CD8-positive, alpha-beta memory T cell (primary cell): ENCODE results near the gene PROC. TPM values are rescaled to one million over a fixed set of nuclear protein-coding genes. Genes with fewer than 3 reads are reported as not detected.

Experiments used
- CTCF ChIA-PET: fragments of 350-600 bp; sonication (Branson Sonifier 250); formaldehyde crosslinking; loops from one replicate; lab custom pipeline; 2021; ENCODE audit warnings: antibody characterized with exemption; lab: Charles Lee
- POLR2A ChIA-PET: fragments of 350-600 bp; sonication (Branson Sonifier 250); formaldehyde crosslinking; loops from one replicate; lab custom pipeline; 2021; ENCODE audit warnings: antibody characterized with exemption; lab: Charles Lee
- DNase-seq, 5 donors: peaks; one replicate each; pipeline versions ENCODE4 v3.0.0 to v3.0.0-alpha.2; 2020 to 2022; ENCODE audit warnings: mixed read lengths in 1 of 5
- H3K27ac ChIP-seq: one replicate; pipeline ENCODE4 v1.7.0; 2013; ENCODE audit warnings: low read depth, mild to moderate bottlenecking, low read length, moderate library complexity
- H3K27me3 ChIP-seq: 2 replicates; pipeline ENCODE4 v1.7.0; 2013; ENCODE audit warnings: low read length, mild to moderate bottlenecking; ENCODE audit not compliant: insufficient read depth, poor library complexity, severe bottlenecking
- H3K36me3 ChIP-seq: 2 replicates; pipeline ENCODE4 v1.7.0; 2013; ENCODE audit warnings: mild to moderate bottlenecking, low read length, moderate library complexity; ENCODE audit not compliant: insufficient read depth
- H3K4me1 ChIP-seq: 2 replicates; pipeline ENCODE4 v1.7.0; 2013; ENCODE audit warnings: mild to moderate bottlenecking, low read length, moderate library complexity; ENCODE audit not compliant: insufficient read depth
- H3K4me3 ChIP-seq: 2 replicates; pipeline ENCODE4 v1.7.0; 2013; ENCODE audit warnings: mild to moderate bottlenecking, low read length
- H3K9me3 ChIP-seq: 2 replicates; pipeline ENCODE4 v1.7.0; 2013; ENCODE audit warnings: mild to moderate bottlenecking, low read length
- H3K27ac Mint-ChIP-seq, 8 donors: one replicate each; pipeline ENCODE4 v1.8.0; 2020 to 2021; ENCODE audit warnings: mixed read lengths in 8 of 8, mild to moderate bottlenecking in 6 of 8, inconsistent platforms in 3 of 8, moderate library complexity in 3 of 8
- H3K27me3 Mint-ChIP-seq, 2 donors: one replicate each; pipeline ENCODE4 v1.8.0; 2020 to 2021; ENCODE audit warnings: mixed read lengths in 2 of 2, mild to moderate bottlenecking in 1 of 2, moderate library complexity in 1 of 2
- H3K36me3 Mint-ChIP-seq, 3 donors: one replicate each; pipeline ENCODE4 v1.8.0; 2020 to 2021; ENCODE audit warnings: mixed read lengths in 3 of 3, inconsistent platforms in 1 of 3, mild to moderate bottlenecking in 1 of 3
- H3K4me1 Mint-ChIP-seq, 3 donors: one replicate each; pipeline ENCODE4 v1.8.0; 2020 to 2021; ENCODE audit warnings: mixed read lengths in 3 of 3, inconsistent platforms in 1 of 3, mild to moderate bottlenecking in 1 of 3
- H3K4me3 Mint-ChIP-seq, 7 donors: one replicate each; pipeline ENCODE4 v1.8.0; 2020 to 2021; ENCODE audit warnings: mixed read lengths in 7 of 7, mild to moderate bottlenecking in 6 of 7, moderate library complexity in 4 of 7, inconsistent platforms in 2 of 7
- H3K9me3 Mint-ChIP-seq, 5 donors: one replicate each; pipeline ENCODE4 v1.8.0; 2020 to 2022; ENCODE audit warnings: mixed read lengths in 5 of 5, mild to moderate bottlenecking in 3 of 5, moderate library complexity in 2 of 5, inconsistent platforms in 1 of 5
- polyA plus RNA-seq: library from polyadenylated mRNA; unstranded; fragments of 300-500 nt; fragmentation: Illumina TruSeq; gene quantifications from one replicate; pipeline ENCODE4 v1.2.3, GENCODE V29; 2021
- total RNA-seq, 2 experiments: library from RNA; stranded (reverse); gene quantifications; one replicate each; pipeline ENCODE4 v1.2.3, GENCODE V29; 2021

The PROC gene
- total and polyA plus RNA-seq, 3 experiments from 2014 or later, result 0.13 TPM; not detected in 2

- Mint-ChIP-seq H3K27ac (no peak overlapping the region), H3K36me3 (peaks cover 0 to 30% (median 7%) of the 10 kb centered on the region in 3 donors), H3K4me1 (peaks cover 11 to 18% (median 17%) of the 10 kb centered on the region in 3 donors), H3K4me3 (no peak overlapping the region), H3K9me3 (no peaks in the 10 kb centered on the region), H3K27me3 (no peaks in the 10 kb centered on the region)
- POLR2A ChIA-PET, result no interaction called here
- Histone ChIP-seq H3K27me3 (no peaks in the 10 kb centered on the region), H3K4me1 (no peaks in the 10 kb centered on the region), H3K9me3 (no peaks in the 10 kb centered on the region), H3K36me3 (peaks cover 4% of the 10 kb centered on the region), H3K27ac (no peak overlapping the region), H3K4me3 (no peak overlapping the region)
- CTCF ChIA-PET, result no interaction called here
- no peak for DNase-seq
Measured at GRCh38 chr2:127469051-127469450, 50.8 kb downstream of the PROC start.

GRCh38 chr2:127469974-127470373, 51.7 kb downstream of the PROC start:
- H3K36me3 Mint-ChIP-seq, result peaks cover under 1 to 30% (median 9%) of the 10 kb centered on the region in 3 donors

GRCh38 chr2:127471286-127471988, 53.2 kb downstream of the PROC start:
- no peaks in the 10 kb centered on the region for H3K4me1 Mint-ChIP-seq
- H3K27me3 Mint-ChIP-seq, result no peaks in the 10 kb centered on the region
- Histone ChIP-seq H3K27ac (no peak overlapping the region), H3K9me3 (no peaks in the 10 kb centered on the region), H3K4me1 (no peaks in the 10 kb centered on the region), H3K27me3 (no peaks in the 10 kb centered on the region), H3K4me3 (no peak overlapping the region), H3K36me3 (peaks cover 4% of the 10 kb centered on the region)
- H3K27ac Mint-ChIP-seq, result peak overlapping the region in 2 of 8 donors; percentile 14 to 24
- H3K36me3 Mint-ChIP-seq, result peaks cover 13 to 36% (median 13%) of the 10 kb centered on the region in 3 donors
- no peak for DNase-seq
- ChIA-PET POLR2A (no interaction called here), CTCF (interaction anchor here (0.9 kb wide), 1 partner anchor 12 kb away, joined by 3 read pairs; no protein-coding TSS in a partner anchor)
- peaks cover 0 to 6% (median 0%) of the 10 kb centered on the region in 5 donors for H3K9me3 Mint-ChIP-seq
- no peak overlapping the region for H3K4me3 Mint-ChIP-seq

More at GRCh38 chr2:127469974-127470373, 51.7 kb downstream of the PROC start:
- Mint-ChIP-seq H3K4me3 (no peak overlapping the region), H3K4me1 (peaks cover 6 to 9% (median 8%) of the 10 kb centered on the region in 3 donors), H3K27me3 (no peaks in the 10 kb centered on the region), H3K9me3 (no peaks in the 10 kb centered on the region), H3K27ac (no peak overlapping the region)
- H3K9me3 ChIP-seq, result no peaks in the 10 kb centered on the region
- DNase-seq, result no peak
- H3K4me3 ChIP-seq, result no peak overlapping the region
- H3K4me1 ChIP-seq, result no peaks in the 10 kb centered on the region
- ChIA-PET CTCF (interaction anchor here (0.7 kb wide), 1 partner anchor 9 kb away, joined by 3 read pairs; no protein-coding TSS in a partner anchor), POLR2A (no interaction called here)
- peaks cover 4% of the 10 kb centered on the region for H3K36me3 ChIP-seq
- no peak overlapping the region for H3K27ac ChIP-seq
- H3K27me3 ChIP-seq, result no peaks in the 10 kb centered on the region

GRCh38 chr2:127472268-127472667, 54.0 kb downstream of the PROC start:
- peaks cover 0 to 6% (median 0%) of the 10 kb centered on the region in 5 donors for H3K9me3 Mint-ChIP-seq
- no peak overlapping the region for H3K4me3 ChIP-seq
- H3K4me3 Mint-ChIP-seq, result no peak overlapping the region
- H3K36me3 Mint-ChIP-seq, result peaks cover 12 to 33% (median 13%) of the 10 kb centered on the region in 3 donors
- H3K27me3 Mint-ChIP-seq, result no peaks in the 10 kb centered on the region
- no peaks in the 10 kb centered on the region for H3K4me1 ChIP-seq
- no peaks in the 10 kb centered on the region for H3K4me1 Mint-ChIP-seq
- H3K27ac ChIP-seq, result no peak overlapping the region
- ChIA-PET CTCF (no interaction called here), POLR2A (no interaction called here)
- no peak for DNase-seq
- H3K27me3 ChIP-seq, result no peaks in the 10 kb centered on the region
- H3K9me3 ChIP-seq, result no peaks in the 10 kb centered on the region
- peaks cover 4% of the 10 kb centered on the region for H3K36me3 ChIP-seq
- no peak overlapping the region for H3K27ac Mint-ChIP-seq

- Histone ChIP-seq H3K36me3 (peaks cover under 1% of the 10 kb centered on the region), H3K27me3 (no peaks in the 10 kb centered on the region), H3K4me1 (no peaks in the 10 kb centered on the region), H3K9me3 (no peaks in the 10 kb centered on the region), H3K4me3 (no peak overlapping the region), H3K27ac (no peak overlapping the region)
- peaks cover 0 to 6% (median 0%) of the 10 kb centered on the region in 5 donors for H3K9me3 Mint-ChIP-seq
- H3K4me1 Mint-ChIP-seq, result no peaks in the 10 kb centered on the region
- DNase-seq, result no peak
- peaks cover 0 to 2% of the 10 kb centered on the region in 2 donors for H3K27me3 Mint-ChIP-seq
- CTCF ChIA-PET, result no interaction called here
- no peak overlapping the region for H3K27ac Mint-ChIP-seq
- POLR2A ChIA-PET, result no interaction called here
- H3K36me3 Mint-ChIP-seq, result peaks cover 8 to 17% (median 13%) of the 10 kb centered on the region in 3 donors
- H3K4me3 Mint-ChIP-seq, result no peak overlapping the region
Measured at GRCh38 chr2:127475788-127476187, 57.6 kb downstream of the PROC start.

Other genes starting within 250 kb of the PROC start
- not detected for gene CYP27C1, start 198.1 kb upstream of the PROC start, total RNA-seq
- not detected for gene CYP27C1, start 198.1 kb upstream of the PROC start, polyA plus RNA-seq
- 10 to 100 TPM; 52.8 to 58.1 TPM for gene ERCC3, start 124.3 kb upstream of the PROC start, total RNA-seq
- 33.4 TPM for gene ERCC3, start 124.3 kb upstream of the PROC start, polyA plus RNA-seq
- 10 to 100 TPM; 55.9 to 57.7 TPM for gene MAP3K2, start 30.5 kb upstream of the PROC start, total RNA-seq
- 65.0 TPM for gene MAP3K2, start 30.5 kb upstream of the PROC start, polyA plus RNA-seq
- 10 to 100 TPM; 49.9 to 53.7 TPM for gene IWS1, start 108.1 kb downstream of the PROC start, total RNA-seq
- gene IWS1, start 108.1 kb downstream of the PROC start, polyA plus RNA-seq, result 33.1 TPM
- not detected for gene MYO7B, start 117.3 kb downstream of the PROC start, total RNA-seq
- gene MYO7B, start 117.3 kb downstream of the PROC start, polyA plus RNA-seq, result not detected
- not detected for gene GPR17, start 227.7 kb downstream of the PROC start, total RNA-seq
- not detected for gene GPR17, start 227.7 kb downstream of the PROC start, polyA plus RNA-seq